Ramos (cell line): Measurements from ENCODE around the gene RTN4IP1.
"Not testable (repeated sequence)": the region's sequence is repeated elsewhere in the genome, so short reads cannot be mapped to it uniquely, and the experiment has no call there.

Experiments used
- in situ Hi-C: fragments of 300-500 bp; cut with MboI; formaldehyde crosslinking; loops from one replicate; pipeline ENCODE4 v1.14.3; 2022; ENCODE audit warnings: low sequenced_read_pairs; ENCODE audit not compliant: unreplicated experiment

Gene RTN4IP1

GRCh38 chr6:106551155-106551554, 78.1 kb downstream of the RTN4IP1 start:
- in situ Hi-C loops = no loop called here

- in situ Hi-C loops = no loop called here
These were observed 79.8 kb downstream of the RTN4IP1 start for GRCh38 chr6:106549521-106549920.

- in situ Hi-C loops = not testable (repeated sequence)
These were observed 80.3 kb downstream of the RTN4IP1 start for GRCh38 chr6:106548926-106549455.

GRCh38 chr6:106547601-106548453, 81.5 kb downstream of the RTN4IP1 start:
- in situ Hi-C loops = no loop called here

GRCh38 chr6:106546691-106547414, 82.4 kb downstream of the RTN4IP1 start:
- in situ Hi-C loops = no loop called here

GRCh38 chr6:106546261-106546690, 83.0 kb downstream of the RTN4IP1 start:
- in situ Hi-C loops = no loop called here

GRCh38 chr6:106540907-106541306, 88.4 kb downstream of the RTN4IP1 start:
- in situ Hi-C loops = no loop called here

- in situ Hi-C loops = no loop called here
These were observed 88.9 kb downstream of the RTN4IP1 start for GRCh38 chr6:106540432-106540831.

- in situ Hi-C loops = no loop called here
These were observed 89.4 kb downstream of the RTN4IP1 start for GRCh38 chr6:106539936-106540335.

- in situ Hi-C loops = no loop called here
These were observed 91.2 kb downstream of the RTN4IP1 start for GRCh38 chr6:106538145-106538544.

GRCh38 chr6:106537662-106538061, 91.6 kb downstream of the RTN4IP1 start:
- in situ Hi-C loops = no loop called here

GRCh38 chr6:106536851-106537250, 92.4 kb downstream of the RTN4IP1 start:
- in situ Hi-C loops = no loop called here

- in situ Hi-C loops = no loop called here
These were observed 92.9 kb downstream of the RTN4IP1 start for GRCh38 chr6:106536357-106536756.

GRCh38 chr6:106535012-106535411, 94.3 kb downstream of the RTN4IP1 start:
- in situ Hi-C loops = no loop called here

GRCh38 chr6:106534564-106534982, 94.7 kb downstream of the RTN4IP1 start:
- in situ Hi-C loops = no loop called here

- in situ Hi-C loops = no loop called here
These were observed 95.3 kb downstream of the RTN4IP1 start for GRCh38 chr6:106534004-106534403.

GRCh38 chr6:106533054-106533453, 96.2 kb downstream of the RTN4IP1 start:
- in situ Hi-C loops = no loop called here

- in situ Hi-C loops = no loop called here
These were observed 98.8 kb downstream of the RTN4IP1 start for GRCh38 chr6:106530502-106530901.

- in situ Hi-C loops = no loop called here
These were observed 99.3 kb downstream of the RTN4IP1 start for GRCh38 chr6:106530026-106530425.

GRCh38 chr6:106529438-106529837, 99.9 kb downstream of the RTN4IP1 start:
- in situ Hi-C loops = no loop called here

- in situ Hi-C loops = no loop called here
These were observed 100.8 kb downstream of the RTN4IP1 start for GRCh38 chr6:106528521-106528920.
